Measurements from ENCODE around the gene COPS7A. TPM values are rescaled to one million over a fixed set of nuclear protein-coding genes. Genes with fewer than 3 reads are reported as not detected.

The COPS7A gene, protein sequence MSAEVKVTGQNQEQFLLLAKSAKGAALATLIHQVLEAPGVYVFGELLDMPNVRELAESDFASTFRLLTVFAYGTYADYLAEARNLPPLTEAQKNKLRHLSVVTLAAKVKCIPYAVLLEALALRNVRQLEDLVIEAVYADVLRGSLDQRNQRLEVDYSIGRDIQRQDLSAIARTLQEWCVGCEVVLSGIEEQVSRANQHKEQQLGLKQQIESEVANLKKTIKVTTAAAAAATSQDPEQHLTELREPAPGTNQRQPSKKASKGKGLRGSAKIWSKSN
- total RNA-seq = 91.9 and 98.8 TPM in 2 replicates

DNA sequence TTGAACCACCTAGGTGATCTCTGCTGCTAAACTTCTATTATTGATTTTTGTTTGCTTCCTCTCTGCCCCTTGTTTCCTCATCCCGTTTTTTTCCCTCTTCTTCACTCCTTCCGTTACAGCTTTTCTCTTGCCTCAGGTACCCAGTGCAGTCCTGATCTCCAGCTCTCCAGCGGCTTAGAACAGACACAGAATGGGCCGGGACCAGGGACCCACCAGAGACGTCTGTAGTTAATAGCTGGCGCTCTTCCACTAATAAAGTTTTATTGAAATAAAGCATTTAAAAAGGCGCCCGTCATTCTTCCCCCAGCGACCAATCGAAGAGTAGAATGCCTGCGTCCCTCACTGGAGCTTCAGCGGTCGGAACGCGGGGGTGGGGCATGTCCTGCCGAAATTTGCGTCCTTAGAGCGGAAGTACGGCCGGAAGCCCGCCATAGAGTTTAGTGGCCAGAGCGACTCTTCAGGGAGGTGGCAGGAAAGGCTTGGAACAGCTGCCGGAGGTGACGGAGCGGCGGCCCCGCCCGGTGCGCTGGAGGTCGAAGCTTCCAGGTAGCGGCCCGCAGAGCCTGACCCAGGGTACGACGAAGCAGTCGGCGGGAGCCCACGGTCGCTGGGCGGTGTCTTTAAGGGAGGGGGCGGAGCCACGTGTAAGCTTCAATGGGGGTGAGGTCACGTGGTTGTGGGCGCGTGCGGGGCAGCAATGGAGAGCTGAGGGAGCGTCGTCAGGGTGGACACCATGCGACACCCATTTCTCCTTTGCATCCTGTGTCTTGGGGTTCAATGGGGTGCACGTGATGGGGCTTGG, at the start of gene COPS7A:
Gene COPS7A (plus strand): TSS at position 440 of the 802 bp plus-strand sequence. CDS start 611 bp downstream, outside the sequence.
- Histone ChIP-seq H3K4me2 (ENCODE audit: insufficient read depth, low read length) (peak within 1 kb of the TSS; percentile 88), H3K79me2 (ENCODE audit: insufficient read depth, low read length) (peaks cover 17% of the 10 kb centered on the region), H3K27me3 (ENCODE audit: insufficient read depth, low read length) (no peaks in the 10 kb centered on the region), H3K9me3 (ENCODE audit: low read depth, low read length) (no peaks in the 10 kb centered on the region), H3K36me3 (ENCODE audit: insufficient read depth, low read length) (peaks cover 18% of the 10 kb centered on the region), H2AFZ (ENCODE audit: low read length) (peak within 1 kb of the TSS; percentile 90), H3K27ac (ENCODE audit: low read depth, low read length) (peak within 1 kb of the TSS; percentile 94), H3K4me1 (ENCODE audit: insufficient read depth, low read length) (peaks cover 9% of the 10 kb centered on the region), H3K4me3 (ENCODE audit: insufficient read depth, low read length) (peak within 1 kb of the TSS; percentile 93), H4K20me1 (ENCODE audit: insufficient read depth, low read length) (no peaks in the 10 kb centered on the region)
- DNase-seq (ENCODE audit: insufficient read length, low spot score, missing footprints) = peak; percentile 98
- TF ChIP-seq, protein P1, sequence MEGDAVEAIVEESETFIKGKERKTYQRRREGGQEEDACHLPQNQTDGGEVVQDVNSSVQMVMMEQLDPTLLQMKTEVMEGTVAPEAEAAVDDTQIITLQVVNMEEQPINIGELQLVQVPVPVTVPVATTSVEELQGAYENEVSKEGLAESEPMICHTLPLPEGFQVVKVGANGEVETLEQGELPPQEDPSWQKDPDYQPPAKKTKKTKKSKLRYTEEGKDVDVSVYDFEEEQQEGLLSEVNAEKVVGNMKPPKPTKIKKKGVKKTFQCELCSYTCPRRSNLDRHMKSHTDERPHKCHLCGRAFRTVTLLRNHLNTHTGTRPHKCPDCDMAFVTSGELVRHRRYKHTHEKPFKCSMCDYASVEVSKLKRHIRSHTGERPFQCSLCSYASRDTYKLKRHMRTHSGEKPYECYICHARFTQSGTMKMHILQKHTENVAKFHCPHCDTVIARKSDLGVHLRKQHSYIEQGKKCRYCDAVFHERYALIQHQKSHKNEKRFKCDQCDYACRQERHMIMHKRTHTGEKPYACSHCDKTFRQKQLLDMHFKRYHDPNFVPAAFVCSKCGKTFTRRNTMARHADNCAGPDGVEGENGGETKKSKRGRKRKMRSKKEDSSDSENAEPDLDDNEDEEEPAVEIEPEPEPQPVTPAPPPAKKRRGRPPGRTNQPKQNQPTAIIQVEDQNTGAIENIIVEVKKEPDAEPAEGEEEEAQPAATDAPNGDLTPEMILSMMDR (IDR thresholded peaks at IDR 0.05; ENCODE audit: extremely low read depth, low read depth, low read length) = no peak

DNA sequence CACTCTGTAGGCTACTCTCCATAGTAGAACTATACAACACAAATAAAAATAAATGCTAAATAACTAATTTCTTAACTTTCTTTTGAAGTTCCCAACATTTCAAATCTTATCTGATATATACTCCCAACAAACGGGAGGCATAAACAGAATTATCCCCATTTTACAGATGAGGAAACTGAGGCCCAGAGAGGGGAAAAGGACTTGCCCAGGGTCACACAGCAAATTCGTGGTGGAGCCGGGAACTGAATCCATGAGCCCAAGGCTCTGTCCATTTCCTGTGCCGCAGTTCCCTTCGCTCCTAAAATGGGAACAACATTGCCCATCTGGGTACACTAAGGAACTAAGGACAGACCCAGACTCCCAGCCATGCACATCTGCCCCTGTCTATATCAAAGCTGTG, 46.9 kb upstream of the COPS7A start:
- H3K27ac ChIP-seq (ENCODE audit: low read depth, low read length) = no peak overlapping the region

DNA sequence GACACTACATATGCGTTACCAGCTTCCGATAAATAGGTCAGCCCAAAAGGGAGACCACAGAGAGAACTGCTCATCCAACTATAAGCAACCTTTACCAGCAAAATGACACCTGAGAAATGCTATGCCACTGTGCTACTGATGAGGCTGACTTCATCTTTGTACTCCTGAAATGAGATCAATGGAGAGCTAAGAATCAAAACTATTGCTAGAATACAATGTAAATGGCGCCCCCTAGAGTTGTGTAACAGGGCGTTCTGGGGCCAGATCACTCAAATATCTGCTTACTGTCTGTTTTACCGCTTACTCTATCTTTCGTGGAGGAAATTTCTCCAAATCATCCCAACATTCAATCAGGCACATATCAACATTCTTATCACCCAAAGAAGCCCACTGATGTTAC, 39.2 kb upstream of the COPS7A start:
- TF ChIP-seq, protein P1 (IDR thresholded peaks at IDR 0.05; ENCODE audit: extremely low read depth, low read depth, low read length) = peak; percentile 53
- H3K9me3 ChIP-seq (ENCODE audit: low read depth, low read length) = no peaks in the 10 kb centered on the region
- no peak overlapping the region for H3K4me2 ChIP-seq (ENCODE audit: insufficient read depth, low read length)
- no peak overlapping the region for H3K27ac ChIP-seq (ENCODE audit: low read depth, low read length)
- H3K4me1 ChIP-seq (ENCODE audit: insufficient read depth, low read length) = peaks cover 18% of the 10 kb centered on the region
- peaks cover 21% of the 10 kb centered on the region for H3K36me3 ChIP-seq (ENCODE audit: insufficient read depth, low read length)
- H3K4me3 ChIP-seq (ENCODE audit: insufficient read depth, low read length) = no peak overlapping the region
- no peak for DNase-seq (ENCODE audit: insufficient read length, low spot score, missing footprints)
- no peaks in the 10 kb centered on the region for H3K27me3 ChIP-seq (ENCODE audit: insufficient read depth, low read length)
- peaks cover 95% of the 10 kb centered on the region for H3K79me2 ChIP-seq (ENCODE audit: insufficient read depth, low read length)
- peaks cover 28% of the 10 kb centered on the region for H4K20me1 ChIP-seq (ENCODE audit: insufficient read depth, low read length)
- H2AFZ ChIP-seq (ENCODE audit: low read length) = no peak overlapping the region

More for the DNA sequence above, 46.9 kb upstream of the COPS7A start:
- TF ChIP-seq, protein P1 (IDR thresholded peaks at IDR 0.05; ENCODE audit: extremely low read depth, low read depth, low read length) = no peak
- peaks cover 58% of the 10 kb centered on the region for H3K79me2 ChIP-seq (ENCODE audit: insufficient read depth, low read length)
- H3K4me3 ChIP-seq (ENCODE audit: insufficient read depth, low read length) = no peak overlapping the region
- no peak overlapping the region for H3K4me2 ChIP-seq (ENCODE audit: insufficient read depth, low read length)
- peaks cover 69% of the 10 kb centered on the region for H3K36me3 ChIP-seq (ENCODE audit: insufficient read depth, low read length)
- no peak for DNase-seq (ENCODE audit: insufficient read length, low spot score, missing footprints)
- no peaks in the 10 kb centered on the region for H3K9me3 ChIP-seq (ENCODE audit: low read depth, low read length)
- peaks cover 16% of the 10 kb centered on the region for H4K20me1 ChIP-seq (ENCODE audit: insufficient read depth, low read length)
- no peaks in the 10 kb centered on the region for H3K27me3 ChIP-seq (ENCODE audit: insufficient read depth, low read length)
- no peaks in the 10 kb centered on the region for H3K4me1 ChIP-seq (ENCODE audit: insufficient read depth, low read length)
- no peak overlapping the region for H2AFZ ChIP-seq (ENCODE audit: low read length)

DNA sequence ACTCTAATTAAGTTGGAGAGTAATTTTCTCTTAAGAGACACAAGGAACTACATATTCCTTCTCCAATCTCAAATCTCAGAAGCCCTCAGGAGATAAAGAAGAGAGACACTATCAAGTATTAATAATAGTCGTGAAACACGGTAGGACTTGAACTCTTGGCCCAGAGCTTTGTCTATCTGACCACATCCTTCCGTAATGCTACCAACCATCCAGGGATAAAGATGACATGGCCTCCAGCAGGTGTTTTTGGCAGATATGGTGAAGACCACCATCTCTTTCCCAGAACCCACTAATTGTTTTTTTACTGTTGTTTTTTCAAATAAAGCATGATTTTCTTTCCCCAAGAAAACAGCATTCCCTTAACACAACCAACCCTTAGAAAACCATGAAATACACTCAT, 38.0 kb upstream of the COPS7A start:
- Histone ChIP-seq H3K4me1 (ENCODE audit: insufficient read depth, low read length) (peaks cover 23% of the 10 kb centered on the region), H3K36me3 (ENCODE audit: insufficient read depth, low read length) (peaks cover 15% of the 10 kb centered on the region), H3K4me3 (ENCODE audit: insufficient read depth, low read length) (no peak overlapping the region), H3K27me3 (ENCODE audit: insufficient read depth, low read length) (no peaks in the 10 kb centered on the region), H3K4me2 (ENCODE audit: insufficient read depth, low read length) (no peak overlapping the region), H3K79me2 (ENCODE audit: insufficient read depth, low read length) (peaks cover 91% of the 10 kb centered on the region), H2AFZ (ENCODE audit: low read length) (no peak overlapping the region), H4K20me1 (ENCODE audit: insufficient read depth, low read length) (peaks cover 24% of the 10 kb centered on the region), H3K9me3 (ENCODE audit: low read depth, low read length) (no peaks in the 10 kb centered on the region), H3K27ac (ENCODE audit: low read depth, low read length) (peak overlapping the region; percentile 3)
- no peak for DNase-seq (ENCODE audit: insufficient read length, low spot score, missing footprints)
- TF ChIP-seq, protein P1 (IDR thresholded peaks at IDR 0.05; ENCODE audit: extremely low read depth, low read depth, low read length) = no peak

All from osteoblast (primary cell).